NCI-H1105 (cell line): ENCODE measurements around the gene C1orf87.
"Not testable (repeated sequence)": the region's sequence is repeated elsewhere in the genome, so short reads cannot be mapped to it uniquely, and the experiment has no call there.

Experiments
- DNase-seq: peaks from one replicate; lab custom pipeline; 2025; lab: John Stamatoyannopoulos, UW

C1orf87 gene

DNA sequence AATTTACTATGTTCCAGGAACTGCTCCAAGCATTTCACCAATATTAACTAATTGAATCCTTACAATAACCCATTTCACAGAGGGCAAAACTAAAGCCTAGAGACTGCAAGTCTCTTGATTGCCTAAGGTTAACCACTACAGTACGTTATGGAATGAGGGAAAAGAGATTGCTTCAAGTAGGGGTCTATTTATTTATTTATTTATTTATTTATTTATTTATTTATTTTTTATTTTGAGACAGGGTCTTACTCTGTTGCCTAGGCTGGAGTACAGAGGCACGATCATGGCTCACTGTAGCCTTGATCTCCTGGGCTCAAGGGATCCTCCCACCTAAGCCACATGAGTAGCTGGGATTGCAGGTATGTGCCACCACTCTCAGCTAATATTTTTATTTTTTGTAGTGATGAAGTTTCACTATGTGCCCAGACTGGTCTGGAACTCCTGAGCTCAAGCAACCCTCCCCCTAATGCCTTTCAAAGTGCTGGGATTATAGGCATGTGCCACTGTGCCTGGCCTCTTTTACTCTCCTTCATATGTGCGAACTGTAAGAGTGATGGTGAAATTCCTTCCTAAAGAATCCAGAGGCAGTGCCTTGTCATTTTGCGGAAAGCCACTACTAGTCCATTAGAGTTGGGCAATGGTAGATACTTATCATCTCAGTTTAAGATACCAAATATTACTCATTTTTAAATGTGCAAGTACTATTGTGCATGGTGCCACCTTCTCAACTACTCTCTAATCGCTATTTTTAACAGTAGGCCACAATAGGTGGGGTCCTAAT lies 81.3 kb downstream of the C1orf87 start:
- DNase-seq = no peak

- DNase-seq = no peak
Measured at GRCh38 chr1:59990470-59990869, 83.1 kb downstream of the C1orf87 start.

GRCh38 chr1:59986516-59987310 lies 86.9 kb downstream of the C1orf87 start:
- DNase-seq = no peak

GRCh38 chr1:59985911-59986515 lies 87.6 kb downstream of the C1orf87 start:
- DNase-seq = no peak

DNA sequence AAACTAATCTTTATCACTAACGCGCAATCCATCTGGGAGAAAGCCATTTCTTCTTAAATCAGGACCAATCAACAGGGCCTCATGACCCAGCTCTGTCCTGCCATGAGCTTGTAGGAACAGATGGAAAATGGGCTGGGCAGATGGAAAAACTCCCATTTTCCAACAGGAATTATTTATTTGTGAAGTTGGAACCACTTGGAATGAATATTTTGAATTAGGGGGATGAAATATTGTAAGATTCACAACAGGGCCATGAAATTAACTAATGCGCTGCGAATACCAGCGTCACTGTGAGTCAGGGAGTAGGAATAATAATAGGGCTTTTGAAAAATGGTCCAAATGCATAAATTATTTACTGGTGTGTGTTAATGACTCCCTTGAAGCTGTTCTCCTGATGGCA lies 93.9 kb downstream of the C1orf87 start:
- DNase-seq = no peak

GRCh38 chr1:59978511-59978910 lies 95.1 kb downstream of the C1orf87 start:
- no peak for DNase-seq

GRCh38 chr1:59978026-59978425 lies 95.5 kb downstream of the C1orf87 start:
- no peak for DNase-seq

DNA sequence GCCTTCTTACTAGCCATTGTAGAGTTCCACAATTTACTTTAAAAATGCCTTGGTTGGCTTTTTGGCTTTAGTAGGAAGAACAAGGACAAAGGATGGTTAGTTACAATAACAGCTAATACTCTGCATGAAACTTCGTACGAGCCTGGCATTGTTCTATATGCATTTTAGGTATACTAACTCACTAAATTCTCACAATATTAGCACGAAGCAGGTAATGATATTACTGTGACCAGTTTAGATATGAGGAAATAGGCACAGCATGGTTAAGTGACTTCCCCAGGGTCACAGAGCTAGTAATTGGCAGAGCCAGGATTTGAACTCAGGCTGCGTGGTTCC lies 96.5 kb downstream of the C1orf87 start:
- DNase-seq = no peak

GRCh38 chr1:59976194-59977074 lies 97.1 kb downstream of the C1orf87 start:
- peak; percentile 44 for DNase-seq

DNA sequence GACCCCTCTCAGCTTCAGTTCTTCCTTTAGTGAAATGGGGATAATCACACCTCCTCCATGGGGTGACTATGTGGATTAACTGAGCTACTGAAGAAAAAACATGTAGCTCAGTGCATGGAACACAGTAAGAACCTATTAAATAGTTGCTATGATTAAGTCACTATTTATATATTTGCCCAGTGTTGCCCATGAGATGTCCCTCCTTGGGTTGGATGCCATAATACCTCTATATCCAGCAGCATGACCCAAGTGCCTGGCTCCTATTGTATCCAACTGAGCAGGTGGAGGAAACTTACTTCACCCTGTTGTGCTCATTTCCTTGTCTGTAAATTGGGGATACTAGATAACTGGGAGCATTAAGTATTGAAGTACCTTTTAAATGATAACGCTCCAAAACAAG lies 99.9 kb downstream of the C1orf87 start:
- no peak for DNase-seq

GRCh38 chr1:59972216-59972927 lies 101.2 kb downstream of the C1orf87 start:
- peak; percentile 95 for DNase-seq

GRCh38 chr1:59971464-59971911 lies 102.1 kb downstream of the C1orf87 start:
- DNase-seq = peak; percentile 83

DNA sequence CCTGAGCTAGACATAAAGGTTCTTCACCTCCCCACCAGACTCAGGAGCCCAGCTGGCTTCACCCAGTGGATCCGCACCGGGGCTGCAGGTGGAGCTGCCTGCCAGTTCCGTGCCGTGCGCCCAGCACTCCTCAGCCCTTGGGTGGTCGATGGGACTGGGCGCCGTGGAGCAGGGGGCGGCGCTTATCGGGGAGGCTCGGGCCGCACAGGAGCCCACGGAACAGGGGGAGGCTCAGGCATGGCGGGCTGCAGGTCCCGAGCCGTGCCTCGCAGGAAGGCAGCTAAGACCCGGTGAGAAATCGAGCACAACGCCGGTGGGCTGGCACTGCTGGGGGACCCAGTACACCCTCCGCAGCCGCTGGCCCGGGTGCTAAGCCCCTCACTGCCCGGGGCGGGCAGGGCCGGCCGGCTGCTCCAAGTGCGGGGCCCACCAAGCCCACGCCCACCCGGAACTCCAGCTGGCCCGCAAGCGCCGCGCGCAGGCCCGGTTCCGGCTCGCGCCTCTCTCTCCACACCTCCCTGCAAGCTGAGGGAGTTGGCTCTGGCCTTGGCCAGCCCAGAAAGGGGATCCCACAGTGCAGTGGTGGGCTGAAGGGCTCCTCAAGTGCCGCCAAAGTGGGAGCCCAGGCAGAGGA lies 103.9 kb downstream of the C1orf87 start:
- not testable (repeated sequence) for DNase-seq

GRCh38 chr1:59968746-59969145 lies 104.8 kb downstream of the C1orf87 start:
- DNase-seq = not testable (repeated sequence)

DNA sequence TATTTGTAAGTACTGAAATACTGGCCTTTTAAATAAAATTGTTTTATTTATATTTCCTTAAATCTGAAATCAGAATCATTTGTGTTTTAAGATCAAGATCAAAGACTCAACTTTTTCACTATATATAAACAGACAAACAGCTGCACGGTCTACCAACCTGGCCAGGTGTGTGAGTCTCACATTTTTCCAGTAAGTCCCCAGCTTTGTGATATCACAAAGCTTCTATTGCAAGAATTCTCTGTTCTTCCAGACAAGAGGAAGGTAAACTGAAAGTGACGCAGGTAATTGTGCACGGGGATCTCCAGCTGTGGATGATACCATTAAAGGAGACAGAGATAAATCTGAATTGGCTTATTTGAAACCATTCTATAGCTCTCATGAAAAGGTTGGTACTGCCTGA lies 105.8 kb downstream of the C1orf87 start:
- DNase-seq = no peak

- DNase-seq = peak; percentile 51
Measured at GRCh38 chr1:59967141-59967697, 106.4 kb downstream of the C1orf87 start.

DNA sequence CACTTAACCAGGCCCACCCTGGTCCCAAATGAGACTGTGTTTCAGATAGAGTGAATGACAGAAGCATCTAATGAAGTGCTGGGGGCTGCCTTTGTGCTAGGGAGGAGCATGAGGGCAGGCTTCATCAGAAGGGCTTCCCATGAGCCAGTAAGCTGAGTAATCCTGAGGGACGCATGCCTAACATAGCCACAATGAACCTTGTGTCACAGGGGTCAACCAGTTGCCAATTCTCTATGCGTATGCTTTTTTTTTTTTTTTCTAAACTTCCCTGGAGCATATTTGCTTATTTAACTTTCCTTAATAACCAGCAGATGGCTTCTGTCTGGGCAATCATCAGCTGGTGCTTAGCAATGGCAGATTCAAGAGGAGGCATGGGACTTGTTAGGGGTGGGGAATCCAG lies 121.5 kb downstream of the C1orf87 start:
- DNase-seq = no peak

DNA sequence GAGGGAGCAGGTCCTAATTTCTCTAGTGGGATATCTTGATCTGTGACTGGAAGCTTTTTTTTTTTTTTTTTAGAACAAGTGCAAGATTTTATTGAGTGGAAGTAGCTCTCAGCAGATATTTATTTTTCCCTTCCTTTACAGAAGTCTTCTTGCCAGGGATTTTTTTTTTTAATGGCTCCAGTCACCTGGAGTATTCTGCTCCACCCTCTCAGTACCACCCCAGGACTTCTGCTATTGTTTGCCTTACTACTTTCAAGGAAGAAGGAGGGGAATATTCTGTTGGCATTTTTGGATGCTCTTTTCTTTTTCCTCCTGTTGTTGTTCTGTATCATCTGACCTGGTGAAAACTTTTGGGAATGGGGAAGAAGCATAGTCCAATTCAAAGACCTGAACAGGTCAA lies 123.9 kb downstream of the C1orf87 start:
- no peak for DNase-seq

- DNase-seq = no peak
Measured at GRCh38 chr1:59948990-59949389, 124.6 kb downstream of the C1orf87 start.
